HG03442 (cell line): ENCODE data around the gene MRPL3.

ENCODE experiments used
- ATAC-seq: cut with Tn5 transposase; IDR thresholded peaks from one replicate; pipeline ENCODE4 v1.9.1; 2021; ENCODE audit warnings: mild to moderate bottlenecking, moderate library complexity; ENCODE audit not compliant: unreplicated experiment

The MRPL3 gene

GRCh38 chr3:131502530-131503319, at the start of gene MRPL3:
TSS of gene MRPL3 (minus strand) at chr3:131502971. CDS start at chr3:131502821, 150 bp downstream.
- peak; percentile 95 for ATAC-seq

DNA sequence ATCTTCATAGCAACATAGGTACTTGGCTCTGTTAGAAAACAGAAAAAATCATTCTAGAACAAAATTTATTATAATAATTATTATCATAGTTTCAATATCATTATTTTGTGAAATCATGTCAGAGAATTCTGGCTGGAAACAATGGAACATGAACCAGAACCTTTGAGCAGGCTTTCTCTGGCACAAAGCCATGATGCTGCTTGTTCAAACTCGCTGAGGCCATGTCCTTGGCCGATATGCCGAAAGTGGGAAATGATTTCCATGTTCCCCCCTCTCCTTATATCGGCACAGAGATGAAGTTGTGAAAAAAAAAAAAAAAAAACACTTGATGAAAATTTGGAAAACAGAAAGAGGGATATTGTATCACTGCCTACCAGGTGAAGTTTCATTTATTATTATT, 49.0 kb upstream of the MRPL3 start:
- ATAC-seq, result no peak

DNA sequence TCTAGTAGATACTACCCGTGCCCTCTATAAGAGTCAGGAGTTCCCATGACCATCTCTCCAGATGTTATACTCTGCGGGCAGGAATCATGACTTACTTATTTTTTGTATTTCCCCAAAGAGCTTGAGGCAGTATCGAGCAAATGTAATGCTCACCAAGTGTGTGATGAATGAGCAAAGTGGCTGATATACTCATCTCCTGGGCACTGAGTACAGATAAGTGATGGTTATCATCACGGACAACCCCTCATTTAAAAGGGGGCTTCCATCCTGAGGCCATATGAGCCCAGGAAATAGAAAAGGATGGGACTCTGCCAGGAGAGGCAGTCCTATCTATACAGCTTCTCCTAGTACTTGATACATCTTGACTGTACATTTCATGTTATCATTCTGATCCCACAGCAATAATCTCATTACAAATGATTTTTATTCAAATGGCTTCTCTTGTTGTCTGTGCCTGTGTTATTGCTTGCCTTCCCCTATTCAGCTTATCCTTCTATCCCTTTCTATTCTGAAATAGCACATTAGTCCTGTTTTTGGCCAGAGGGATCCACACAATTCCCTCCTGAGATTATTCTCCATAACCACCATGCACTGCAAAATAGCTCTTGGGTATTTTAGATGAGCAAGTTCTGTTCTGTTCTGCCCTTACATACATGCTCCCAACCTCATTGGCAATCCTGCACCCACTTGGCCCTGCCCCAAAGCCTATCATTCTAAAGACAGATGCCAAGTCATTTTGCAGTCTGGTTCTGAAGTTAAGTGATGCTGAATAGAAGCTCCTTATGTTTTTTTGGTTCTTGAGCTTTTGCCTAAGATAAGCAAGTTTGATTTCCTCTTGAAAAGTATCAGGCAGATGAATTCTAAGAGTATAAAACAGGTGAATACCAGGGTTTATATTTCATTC, 48.0 kb upstream of the MRPL3 start:
- ATAC-seq, result no peak

DNA sequence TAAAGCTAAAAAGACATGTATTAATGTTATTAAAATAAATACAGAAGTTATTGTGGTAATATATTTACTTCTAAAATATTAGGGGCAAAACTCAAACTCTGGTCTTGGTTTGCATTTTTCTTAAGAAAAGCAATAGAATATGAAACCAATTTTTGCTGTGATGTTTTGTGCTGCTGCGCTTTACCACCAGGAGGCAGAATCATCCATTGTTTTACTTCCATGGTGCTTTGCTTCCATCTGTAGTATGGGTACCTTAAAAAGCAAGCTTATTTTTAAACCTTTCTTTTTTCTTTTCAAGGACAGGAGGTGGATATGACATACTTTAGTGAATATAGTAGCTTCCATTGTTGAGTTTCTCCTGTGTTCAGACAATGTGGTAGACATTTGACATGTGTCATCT, 46.6 kb upstream of the MRPL3 start:
- no peak for ATAC-seq

DNA sequence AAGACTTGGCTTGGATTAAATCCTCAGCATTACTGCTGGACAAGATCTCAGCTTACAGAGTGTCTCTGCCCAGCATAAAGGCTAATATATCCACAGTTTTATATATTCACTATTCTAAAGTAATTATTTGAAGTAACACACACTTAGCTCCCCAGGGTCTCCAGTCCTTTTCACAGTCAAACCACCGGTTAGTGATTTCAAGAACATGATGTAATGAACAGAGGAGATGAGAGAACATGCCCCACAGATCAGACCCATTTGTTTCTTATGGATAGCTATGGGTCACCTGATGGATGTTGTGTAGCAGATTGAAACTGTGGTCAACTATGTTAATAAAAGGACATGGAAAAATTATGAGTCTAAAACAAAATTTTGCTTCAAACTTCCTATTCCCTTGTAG, 44.8 kb upstream of the MRPL3 start:
- ATAC-seq, result no peak

DNA sequence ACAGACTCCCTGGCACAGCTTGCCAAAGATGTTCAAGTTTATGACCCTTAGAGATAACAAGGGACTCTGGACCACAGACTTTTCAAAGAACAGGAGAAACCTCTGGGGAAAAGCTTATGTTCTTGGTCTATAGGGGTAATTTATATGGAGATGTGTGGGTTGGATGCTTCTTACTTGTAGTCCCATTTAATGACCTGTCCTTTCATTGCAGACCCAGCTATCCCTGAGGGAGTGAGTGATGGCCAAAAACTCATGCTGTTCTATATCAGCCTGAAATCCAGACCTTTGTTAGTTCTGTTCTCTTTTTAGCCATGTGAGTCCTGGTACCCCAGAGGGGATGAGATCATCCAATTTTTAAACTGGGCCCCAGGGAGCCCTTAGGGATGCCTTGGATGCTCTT, 43.7 kb upstream of the MRPL3 start:
- ATAC-seq, result no peak

DNA sequence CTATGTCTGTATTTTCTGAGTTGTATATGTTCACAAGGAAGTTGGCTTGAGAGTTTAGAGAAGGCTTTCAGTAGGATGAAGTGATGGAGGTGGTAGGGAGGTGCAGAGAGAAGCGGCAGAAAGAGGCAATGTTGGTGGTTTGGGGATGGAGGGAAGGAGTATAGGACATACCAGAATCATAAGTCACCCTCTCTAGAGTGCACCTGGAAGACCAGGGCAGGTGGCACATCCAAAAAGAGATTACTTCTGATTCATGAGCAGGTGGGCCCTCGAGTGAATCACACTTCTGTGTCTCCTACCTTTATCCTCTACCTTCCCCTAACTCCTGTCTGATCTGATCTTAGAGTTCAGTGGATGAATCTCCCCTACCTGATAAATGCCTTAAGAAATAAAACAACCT, 41.8 kb upstream of the MRPL3 start:
- ATAC-seq, result no peak

- ATAC-seq, result no peak
Observed at GRCh38 chr3:131543714-131544113, 40.9 kb upstream of the MRPL3 start.

DNA sequence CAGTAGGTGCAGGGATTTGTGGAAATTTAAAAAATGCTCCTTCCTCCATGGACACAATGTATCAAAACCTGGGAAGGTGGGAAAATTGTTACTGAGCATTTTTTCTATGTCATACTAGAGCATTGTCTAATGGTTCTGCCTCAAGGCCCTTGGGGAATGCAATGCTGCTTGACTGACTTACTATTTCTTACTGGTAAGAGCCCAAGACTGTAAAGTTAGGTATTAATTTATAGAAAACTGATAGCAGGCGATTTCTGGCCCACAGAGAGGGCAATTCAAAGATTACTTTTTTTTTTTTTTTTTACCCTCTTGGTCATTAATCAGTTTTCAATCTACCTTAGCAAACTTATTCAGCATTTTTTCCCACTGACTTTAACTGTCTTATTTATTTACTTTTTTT, 38.5 kb upstream of the MRPL3 start:
- no peak for ATAC-seq

DNA sequence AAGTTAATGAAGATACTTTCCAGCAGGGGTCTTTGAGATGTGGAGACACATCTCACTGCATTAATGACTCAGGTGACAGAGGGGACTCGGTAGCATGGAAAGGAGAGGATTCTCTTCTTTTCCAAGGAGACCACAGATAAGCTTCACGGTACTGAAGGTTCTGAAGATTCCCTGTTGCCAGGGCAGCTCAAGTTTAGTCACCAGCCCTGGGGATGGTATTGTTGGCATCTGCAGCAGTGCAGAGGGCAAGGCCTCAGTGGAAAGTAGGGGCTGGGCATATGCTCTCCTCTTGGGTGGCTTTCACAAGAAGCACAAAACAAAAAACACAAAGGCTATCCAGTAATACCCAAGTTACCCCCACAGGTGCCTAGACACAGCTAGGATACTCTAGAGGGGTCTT, 38.0 kb upstream of the MRPL3 start:
- no peak for ATAC-seq

DNA sequence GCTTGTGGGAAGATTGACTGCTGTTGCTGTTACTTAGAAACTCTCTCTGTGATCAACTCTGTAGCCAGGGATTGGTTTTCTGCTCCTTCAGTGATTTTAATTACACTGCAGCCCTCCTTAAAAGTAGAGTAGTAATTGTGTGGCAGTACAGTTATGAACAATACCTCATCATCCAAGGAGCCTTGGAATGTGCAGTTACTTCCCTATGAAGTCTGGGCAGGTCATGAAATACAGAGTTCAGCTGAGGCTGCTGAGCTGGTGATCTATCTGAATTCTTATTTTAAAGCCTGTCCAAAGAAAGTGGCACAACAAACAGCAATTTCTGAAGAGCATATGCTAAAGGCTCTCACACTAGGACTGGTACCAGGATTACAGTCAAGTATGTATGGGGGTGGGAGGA, 37.4 kb upstream of the MRPL3 start:
- no peak for ATAC-seq

- ATAC-seq, result no peak
Observed at GRCh38 chr3:131538968-131539367, 36.2 kb upstream of the MRPL3 start.

DNA sequence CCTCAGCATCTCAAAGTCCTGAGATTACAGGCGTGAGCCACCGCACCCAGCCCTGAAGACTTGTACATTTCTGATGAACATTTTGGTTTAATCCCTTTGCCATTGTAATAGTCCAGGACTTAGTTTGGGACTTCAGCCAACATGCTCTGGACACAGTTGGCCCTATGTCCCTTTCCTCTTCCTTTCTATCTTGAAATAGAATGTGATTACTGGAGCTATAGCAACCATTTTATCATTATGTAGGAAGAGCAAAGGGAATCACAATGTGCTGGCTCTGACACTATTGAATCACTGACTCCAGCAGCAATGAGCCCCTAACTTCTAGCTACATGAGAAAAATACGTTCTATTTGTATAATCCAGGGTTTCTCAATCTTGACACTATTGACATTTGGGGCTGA, 34.8 kb upstream of the MRPL3 start:
- no peak for ATAC-seq

DNA sequence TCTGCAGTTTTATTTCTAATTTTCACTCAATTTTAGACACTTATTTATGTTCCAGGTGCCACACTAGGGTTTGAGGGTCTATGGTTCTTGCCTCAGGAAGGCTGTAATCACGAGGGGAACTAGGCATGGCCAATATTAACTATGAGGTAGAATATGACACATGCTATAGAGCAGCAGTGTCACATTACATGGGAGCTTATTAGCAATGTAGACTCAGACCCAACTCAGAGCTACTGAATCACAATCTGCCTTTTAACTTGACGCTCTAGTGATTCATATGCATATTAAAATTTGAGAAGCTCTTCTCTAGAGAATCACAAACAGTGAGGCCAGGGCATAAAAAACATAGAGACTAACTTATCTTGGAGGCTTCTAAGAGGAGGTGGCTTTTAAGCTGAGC, 32.8 kb upstream of the MRPL3 start:
- no peak for ATAC-seq

DNA sequence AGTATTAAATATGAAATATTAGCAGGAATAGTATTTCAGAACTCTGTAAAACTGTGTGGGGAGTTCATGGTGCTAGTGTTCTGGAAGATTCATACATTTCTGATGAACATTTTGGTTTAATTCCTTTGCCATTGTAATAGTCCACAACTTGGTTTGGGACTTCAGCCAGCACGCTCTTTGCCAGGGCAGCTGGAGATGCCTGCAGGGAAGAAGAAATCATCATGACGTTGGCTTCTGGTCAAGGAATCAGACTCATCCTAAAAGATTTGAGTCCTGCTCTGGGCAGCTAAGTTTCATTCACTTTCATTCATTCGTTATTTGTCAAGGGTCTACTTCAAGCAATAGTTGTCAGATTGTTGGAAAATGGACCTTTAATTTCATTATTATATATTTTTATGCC, 32.4 kb upstream of the MRPL3 start:
- no peak for ATAC-seq

- no peak for ATAC-seq
Observed at GRCh38 chr3:131532645-131533044, 29.9 kb upstream of the MRPL3 start.

- ATAC-seq, result no peak
Observed at GRCh38 chr3:131530843-131531242, 28.1 kb upstream of the MRPL3 start.

DNA sequence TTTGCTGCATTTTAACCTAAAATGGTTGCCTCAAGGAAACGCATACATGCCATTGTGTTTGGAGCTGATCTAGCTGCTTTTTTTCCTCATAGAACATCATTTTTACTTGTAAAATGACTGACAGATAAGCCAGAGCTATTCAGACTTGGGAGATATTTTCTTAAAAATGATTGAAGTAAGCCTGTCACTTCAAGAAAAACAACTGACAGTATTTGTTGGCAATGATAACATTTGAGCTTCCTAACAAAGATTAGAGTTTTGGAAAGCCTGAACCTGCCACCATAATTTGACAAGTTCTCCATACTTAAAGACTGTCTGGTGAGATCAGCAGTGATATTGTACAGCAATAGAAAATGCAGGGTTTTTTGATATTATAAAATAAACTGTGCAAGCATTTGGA, 27.6 kb upstream of the MRPL3 start:
- no peak for ATAC-seq

DNA sequence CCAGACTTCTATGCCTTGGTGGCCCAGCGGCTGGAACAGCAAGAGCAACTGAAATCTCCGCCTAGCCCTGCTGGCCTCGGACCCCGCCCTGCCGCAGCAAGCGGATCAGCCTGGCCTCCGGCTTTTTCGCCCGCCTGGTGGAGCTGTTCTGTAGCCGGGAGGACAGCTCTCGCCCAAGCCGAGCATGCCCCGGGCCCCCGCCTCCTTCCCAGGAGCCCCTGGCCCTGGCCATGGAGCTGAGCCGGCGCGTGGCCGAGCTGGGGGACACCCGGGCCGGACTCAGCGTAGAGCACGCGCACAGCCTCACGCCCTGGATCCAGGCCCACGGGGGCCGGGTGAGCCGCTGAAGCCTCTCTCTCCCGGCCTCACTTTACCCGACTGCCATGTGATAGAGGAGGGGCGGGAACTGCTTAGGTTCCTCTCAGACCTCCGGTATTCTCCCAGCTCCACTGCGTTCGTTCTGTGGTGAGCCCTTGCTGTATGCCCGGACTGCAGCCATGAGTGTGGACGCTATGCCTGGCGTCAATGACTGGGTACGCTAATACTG, 24.1 kb upstream of the MRPL3 start:
- no peak for ATAC-seq

DNA sequence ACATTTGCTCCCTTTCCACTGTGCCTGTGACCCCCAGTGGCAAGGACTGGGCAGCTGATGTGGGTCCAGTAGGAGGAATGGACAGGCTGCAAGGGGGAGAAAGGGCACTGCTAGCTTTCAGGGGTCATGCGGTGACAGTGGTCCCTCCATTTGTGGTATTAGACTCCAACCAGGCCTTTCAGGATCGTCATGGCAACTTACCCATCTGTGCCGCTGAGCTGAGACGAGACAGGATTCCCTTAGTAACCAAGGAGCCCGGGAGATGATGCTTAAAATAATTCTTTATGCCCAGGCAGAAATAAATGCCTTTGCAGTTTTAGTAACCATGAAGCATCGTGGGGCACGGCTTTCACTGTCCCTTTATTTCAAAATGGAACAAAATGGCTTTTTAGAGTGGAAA, 15.9 kb upstream of the MRPL3 start:
- ATAC-seq, result no peak

- no peak for ATAC-seq
Observed at GRCh38 chr3:131505421-131505820, 2.6 kb upstream of the MRPL3 start.

GRCh38 chr3:131503320-131503635, 507 bp upstream of the MRPL3 start:
- ATAC-seq, result no peak
